ENCODE measurements around the gene CNOT6.
"Not testable (repeated sequence)": the region's sequence is repeated elsewhere in the genome, so short reads cannot be mapped to it uniquely, and the experiment has no call there.

The CNOT6 gene

GRCh38 chr5:180515974-180516373, 21.8 kb downstream of the CNOT6 start:
- in situ Hi-C loops (cut with MboI; ENCODE audit: low sequenced_read_pairs) = not testable (repeated sequence)

DNA sequence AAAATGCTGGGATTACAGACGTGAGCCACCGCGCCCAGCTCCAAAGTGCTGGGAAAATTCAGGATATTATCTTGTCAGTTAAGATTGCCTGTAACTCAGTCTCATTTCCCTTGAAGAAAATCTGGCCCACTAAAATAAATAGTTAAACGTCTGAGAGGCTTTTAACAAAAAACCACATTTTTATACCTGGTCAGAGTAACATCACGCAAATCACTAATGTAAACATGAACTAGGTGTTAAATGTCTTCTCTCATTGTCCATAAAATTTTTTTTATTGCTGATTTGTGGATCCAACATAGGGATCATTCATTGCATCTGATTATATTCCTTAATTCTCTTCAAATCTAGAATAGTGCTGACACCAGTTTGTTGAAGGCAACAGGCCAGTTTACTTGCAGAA, 22.3 kb downstream of the CNOT6 start:
- in situ Hi-C loops (cut with MboI; ENCODE audit: low sequenced_read_pairs) = no loop called here

- in situ Hi-C loops (cut with MboI; ENCODE audit: low sequenced_read_pairs) = no loop called here
These were observed 24.9 kb downstream of the CNOT6 start for GRCh38 chr5:180519098-180519497.

DNA sequence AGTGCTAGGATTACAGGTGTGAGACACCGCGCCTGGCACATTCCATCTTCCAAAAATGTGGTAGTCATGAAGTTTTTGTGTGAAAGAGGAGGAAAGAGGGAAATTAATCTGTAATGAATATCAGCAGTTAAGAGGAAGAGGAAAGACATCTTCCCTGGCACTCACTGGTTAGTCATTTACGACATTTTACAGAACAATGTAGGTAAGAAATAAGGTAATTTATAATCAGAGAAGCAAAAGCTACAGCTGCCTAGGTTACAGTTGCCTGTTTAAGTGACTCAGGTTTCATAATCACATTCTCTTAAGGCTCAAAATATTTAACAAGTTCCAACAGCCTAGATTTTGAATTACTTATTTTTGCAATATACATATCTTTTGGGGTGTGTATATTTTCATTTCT, 26.9 kb downstream of the CNOT6 start:
- in situ Hi-C loops (cut with MboI; ENCODE audit: low sequenced_read_pairs) = no loop called here

- in situ Hi-C loops (cut with MboI; ENCODE audit: low sequenced_read_pairs) = no loop called here
These were observed 27.4 kb downstream of the CNOT6 start for GRCh38 chr5:180521591-180521990.

- in situ Hi-C loops (cut with MboI; ENCODE audit: low sequenced_read_pairs) = no loop called here
These were observed 28.2 kb downstream of the CNOT6 start for GRCh38 chr5:180522330-180522729.

DNA sequence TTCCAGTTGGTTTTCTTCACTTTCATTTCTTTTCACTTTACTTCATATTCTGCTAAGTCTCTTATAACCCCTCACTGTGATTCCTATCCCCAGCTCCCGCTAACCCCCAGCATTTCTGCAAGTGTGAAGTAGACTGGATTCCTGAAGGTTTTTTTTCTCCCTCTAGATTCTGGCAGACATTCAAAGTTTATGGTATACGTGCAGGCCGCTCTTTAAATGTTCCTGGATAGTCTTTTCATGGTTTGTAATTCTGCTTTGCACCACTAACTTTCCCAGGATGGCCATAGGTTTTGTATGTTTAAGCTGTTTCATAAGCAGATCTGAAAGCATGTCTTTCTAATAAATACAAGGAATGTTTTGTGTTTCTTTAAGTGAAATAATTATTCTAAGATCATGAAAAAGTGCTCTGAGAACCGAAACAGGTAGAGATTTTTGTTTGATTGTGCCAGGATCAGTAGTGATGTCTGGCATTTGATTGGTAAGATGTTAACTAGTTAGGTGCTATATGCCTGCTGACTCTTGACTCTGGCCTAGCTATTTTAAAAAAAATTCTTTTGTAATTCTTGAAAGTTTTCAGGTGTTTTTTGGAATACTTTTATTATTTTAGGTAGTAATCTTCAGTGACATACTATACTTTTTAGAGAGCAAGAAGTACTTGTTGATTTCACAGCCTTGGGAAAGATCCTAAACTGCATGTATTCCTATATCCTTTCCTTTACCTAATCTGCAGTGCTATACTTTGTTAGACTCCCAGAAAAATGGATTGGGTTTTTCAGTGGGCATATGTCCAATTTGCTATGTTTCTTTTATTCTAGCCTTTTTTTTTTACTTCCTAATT, 29.7 kb downstream of the CNOT6 start:
- in situ Hi-C loops (cut with MboI; ENCODE audit: low sequenced_read_pairs) = no loop called here

- in situ Hi-C loops (cut with MboI; ENCODE audit: low sequenced_read_pairs) = no loop called here
These were observed 31.2 kb downstream of the CNOT6 start for GRCh38 chr5:180525399-180525798.

GRCh38 chr5:180526269-180526668, 32.1 kb downstream of the CNOT6 start:
- in situ Hi-C loops (cut with MboI; ENCODE audit: low sequenced_read_pairs) = no loop called here

GRCh38 chr5:180527659-180528058, 33.5 kb downstream of the CNOT6 start:
- in situ Hi-C loops (cut with MboI; ENCODE audit: low sequenced_read_pairs) = no loop called here

GRCh38 chr5:180531036-180531585, 36.9 kb downstream of the CNOT6 start:
- in situ Hi-C loops (cut with MboI; ENCODE audit: low sequenced_read_pairs) = not testable (repeated sequence)

- in situ Hi-C loops (cut with MboI; ENCODE audit: low sequenced_read_pairs) = no loop called here
These were observed 38.1 kb downstream of the CNOT6 start for GRCh38 chr5:180532268-180532667.

GRCh38 chr5:180533845-180534244, 39.7 kb downstream of the CNOT6 start:
- in situ Hi-C loops (cut with MboI; ENCODE audit: low sequenced_read_pairs) = no loop called here

DNA sequence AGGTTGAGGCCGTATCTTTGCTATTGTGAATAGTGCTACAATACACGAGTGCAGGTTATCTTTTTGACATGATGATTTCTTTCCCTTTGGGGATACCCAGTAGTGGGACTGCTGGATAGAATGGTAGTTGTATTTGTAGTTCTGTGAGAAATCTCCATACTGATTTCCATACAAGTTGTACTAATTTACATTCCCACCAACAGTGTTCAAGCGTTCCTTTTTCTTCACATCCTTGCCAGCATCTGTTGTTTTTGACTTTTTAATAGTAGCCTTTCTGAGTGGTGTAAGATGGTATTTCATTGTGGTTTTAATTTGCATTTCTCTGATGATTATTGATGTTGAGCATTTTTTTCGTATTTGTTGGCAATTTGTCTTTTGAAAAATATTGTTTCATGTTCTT, 41.4 kb downstream of the CNOT6 start:
- in situ Hi-C loops (cut with MboI; ENCODE audit: low sequenced_read_pairs) = no loop called here

DNA sequence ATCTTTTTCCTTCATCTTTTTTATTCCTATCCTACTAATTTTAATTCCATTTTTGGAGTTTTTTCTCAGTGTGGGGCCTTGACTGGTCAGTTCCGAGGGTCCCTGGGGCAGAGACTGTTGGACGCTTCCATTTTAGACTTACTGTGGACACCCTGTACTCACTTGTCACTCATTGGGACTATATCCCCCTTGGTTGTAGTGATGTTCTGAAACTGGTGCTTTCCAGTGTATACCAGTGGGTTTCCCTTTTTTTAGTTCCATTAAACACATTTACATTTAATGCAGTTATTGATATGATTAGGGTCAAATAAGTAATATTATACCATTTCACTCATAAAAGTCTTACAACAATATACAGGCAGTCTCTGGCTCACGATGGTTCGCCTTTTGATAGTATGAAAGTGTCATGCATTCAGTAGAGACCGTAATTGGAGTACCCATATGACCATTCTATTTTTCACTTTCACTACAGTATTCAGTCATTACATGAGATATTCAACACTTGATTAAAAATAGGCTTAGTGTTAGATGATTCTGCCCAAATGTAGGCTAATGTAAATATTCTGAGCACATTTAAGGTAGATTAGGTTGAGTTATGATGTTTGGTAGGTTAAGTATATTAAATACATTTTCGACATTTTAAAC, 46.0 kb downstream of the CNOT6 start:
- in situ Hi-C loops (cut with MboI; ENCODE audit: low sequenced_read_pairs) = no loop called here

GRCh38 chr5:180541710-180542109, 47.5 kb downstream of the CNOT6 start:
- in situ Hi-C loops (cut with MboI; ENCODE audit: low sequenced_read_pairs) = no loop called here

- in situ Hi-C loops (cut with MboI; ENCODE audit: low sequenced_read_pairs) = no loop called here
These were observed 51.1 kb downstream of the CNOT6 start for GRCh38 chr5:180545248-180545647.

DNA sequence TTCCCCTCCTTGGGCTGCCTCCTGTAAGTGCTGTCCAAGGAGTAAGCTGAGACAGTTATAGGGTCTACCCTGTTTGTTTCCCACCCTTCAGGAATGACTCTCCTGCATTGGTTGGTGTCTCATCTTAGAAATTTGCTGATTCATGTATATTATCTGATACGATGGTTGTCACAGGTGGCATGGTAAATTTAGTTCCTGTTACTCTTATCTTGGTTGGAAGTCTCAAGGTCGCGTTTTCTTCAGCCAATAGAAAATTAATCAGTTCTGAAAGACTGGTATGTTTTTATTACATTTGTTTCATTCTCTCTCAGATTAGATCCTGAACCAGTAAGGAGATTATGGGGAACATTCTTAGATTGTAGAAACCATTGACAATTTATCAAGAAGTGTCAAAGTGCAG, 54.4 kb downstream of the CNOT6 start:
- in situ Hi-C loops (cut with MboI; ENCODE audit: low sequenced_read_pairs) = no loop called here

- in situ Hi-C loops (cut with MboI; ENCODE audit: low sequenced_read_pairs) = no loop called here
These were observed 59.4 kb downstream of the CNOT6 start for GRCh38 chr5:180553530-180553929.

- in situ Hi-C loops (cut with MboI; ENCODE audit: low sequenced_read_pairs) = no loop called here
These were observed 61.2 kb downstream of the CNOT6 start for GRCh38 chr5:180555168-180555921.

DNA sequence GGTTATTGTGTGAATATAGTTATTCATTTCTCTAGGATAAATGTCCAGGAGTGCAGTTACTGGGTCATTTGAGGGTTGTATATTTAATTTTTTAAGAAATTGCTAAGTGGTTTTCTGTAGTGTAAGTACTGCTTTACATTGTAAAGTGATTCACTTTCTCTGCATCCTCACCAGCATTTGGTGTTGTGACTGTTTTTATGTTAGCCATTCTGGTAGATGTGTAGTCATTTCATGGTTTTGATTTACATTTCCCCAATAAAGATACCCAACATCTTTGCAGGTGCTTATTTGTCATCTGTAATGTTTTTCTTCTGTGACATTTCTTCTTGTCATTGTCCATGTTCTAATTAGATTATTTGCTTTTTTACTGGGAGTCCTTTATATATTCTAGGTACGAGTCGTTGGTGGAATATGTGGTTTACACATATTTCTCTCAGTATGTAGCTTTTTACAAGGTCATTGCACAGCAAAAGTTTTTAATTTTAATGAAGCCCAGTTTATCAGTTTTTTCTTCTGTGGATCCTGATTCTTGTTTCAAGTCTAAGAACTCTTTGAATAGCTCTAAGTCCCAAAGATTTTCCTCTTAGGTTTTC, 63.1 kb downstream of the CNOT6 start:
- in situ Hi-C loops (cut with MboI; ENCODE audit: low sequenced_read_pairs) = no loop called here

Measured in hTERT RPE-1 (cell line).